Measurements from ENCODE around the gene DDIT4L.
"Not testable (repeated sequence)": the region's sequence is repeated elsewhere in the genome, so short reads cannot be mapped to it uniquely, and the experiment has no call there.

Gene DDIT4L, protein sequence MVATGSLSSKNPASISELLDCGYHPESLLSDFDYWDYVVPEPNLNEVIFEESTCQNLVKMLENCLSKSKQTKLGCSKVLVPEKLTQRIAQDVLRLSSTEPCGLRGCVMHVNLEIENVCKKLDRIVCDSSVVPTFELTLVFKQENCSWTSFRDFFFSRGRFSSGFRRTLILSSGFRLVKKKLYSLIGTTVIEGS

DNA sequence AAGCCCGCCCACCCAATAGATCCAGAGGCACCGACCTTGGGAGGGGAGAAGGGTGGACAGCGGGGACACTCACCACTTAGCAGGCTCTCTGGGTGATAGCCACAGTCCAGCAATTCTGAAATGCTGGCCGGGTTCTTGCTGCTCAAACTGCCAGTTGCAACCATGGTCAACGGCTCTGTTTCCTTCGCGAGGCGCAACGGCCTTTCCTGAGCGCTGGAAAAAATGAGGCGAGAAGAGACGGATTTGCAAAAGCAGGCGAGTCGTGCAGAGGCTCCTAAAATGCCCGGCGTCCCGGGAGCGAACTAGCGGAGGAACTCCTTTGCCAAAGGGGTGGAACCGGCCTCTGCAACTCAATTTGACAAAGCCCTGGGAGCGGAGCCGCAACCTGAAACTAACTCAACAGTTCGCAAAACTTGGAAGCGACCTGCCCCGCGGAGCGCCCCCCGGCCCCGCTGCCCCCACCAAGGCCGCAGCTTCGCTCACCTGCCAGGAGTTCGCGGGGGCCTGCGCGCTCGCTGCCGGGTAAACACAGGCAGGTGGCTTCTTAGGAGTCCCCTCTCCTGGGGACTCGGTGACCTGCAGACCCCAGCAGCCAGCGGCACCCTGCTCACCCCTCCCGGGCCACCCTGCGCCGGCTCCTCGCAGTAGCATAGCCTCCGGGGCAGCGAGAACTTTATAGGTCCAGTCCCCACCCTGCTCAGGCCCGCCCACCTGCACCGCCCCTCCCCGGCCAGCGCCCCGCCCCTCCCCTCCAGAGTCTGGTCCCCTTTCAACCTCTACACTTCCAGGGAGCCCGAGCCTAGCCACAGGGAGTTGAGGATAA lies at the start of gene DDIT4L:
Gene DDIT4L (minus strand): TSS at position 649 of the 823 bp plus-strand sequence. CDS start 485 bp downstream, at position 164.
- DNase-seq = no peak

- DNase-seq = no peak
Measured at GRCh38 chr4:100240008-100240407, 49.7 kb upstream of the DDIT4L start.

DNA sequence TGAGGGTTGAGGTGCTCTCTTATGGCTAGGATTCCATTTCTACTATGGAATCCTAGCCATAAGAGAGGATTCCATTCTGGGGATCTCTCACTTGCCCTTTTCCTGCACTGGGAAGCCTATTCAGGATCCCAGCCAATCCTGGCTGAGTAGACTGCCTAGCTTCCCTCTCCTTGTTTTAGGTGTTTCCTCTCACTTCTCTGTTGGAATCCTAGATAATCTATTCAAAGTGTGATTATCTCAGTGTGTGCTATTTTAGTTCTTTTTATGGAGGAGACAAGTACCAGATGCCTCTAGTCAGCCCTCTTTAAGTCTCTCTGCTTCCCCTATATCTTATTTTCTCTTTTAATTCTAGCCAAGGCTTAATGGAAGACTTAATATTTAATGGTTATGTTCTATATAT lies 34.5 kb upstream of the DDIT4L start:
- no peak for DNase-seq

- no peak for DNase-seq
Measured at GRCh38 chr4:100224160-100224559, 33.9 kb upstream of the DDIT4L start.

DNA sequence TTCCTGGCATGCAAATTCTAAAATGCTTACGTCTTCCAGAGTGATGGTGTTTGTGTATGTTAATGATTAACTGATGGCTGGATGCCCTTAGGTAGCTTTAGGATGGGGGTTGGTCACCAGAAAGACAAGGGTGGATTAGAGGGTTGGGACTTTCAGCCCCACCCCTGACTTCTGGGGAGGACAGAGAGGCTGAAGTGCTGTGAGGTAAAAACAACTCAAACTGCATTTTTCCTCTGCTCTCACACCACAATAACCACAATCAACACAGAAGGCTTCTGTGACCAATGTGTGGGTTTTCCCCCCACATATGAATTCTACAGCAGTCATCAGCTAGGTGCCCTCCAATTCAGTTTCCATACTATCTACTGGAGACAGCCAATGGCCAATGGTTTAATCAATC lies 18.7 kb upstream of the DDIT4L start:
- DNase-seq = no peak

- DNase-seq = no peak
Measured at GRCh38 chr4:100208459-100208858, 18.2 kb upstream of the DDIT4L start.

GRCh38 chr4:100206850-100207249 lies 16.6 kb upstream of the DDIT4L start:
- DNase-seq = no peak

DNA sequence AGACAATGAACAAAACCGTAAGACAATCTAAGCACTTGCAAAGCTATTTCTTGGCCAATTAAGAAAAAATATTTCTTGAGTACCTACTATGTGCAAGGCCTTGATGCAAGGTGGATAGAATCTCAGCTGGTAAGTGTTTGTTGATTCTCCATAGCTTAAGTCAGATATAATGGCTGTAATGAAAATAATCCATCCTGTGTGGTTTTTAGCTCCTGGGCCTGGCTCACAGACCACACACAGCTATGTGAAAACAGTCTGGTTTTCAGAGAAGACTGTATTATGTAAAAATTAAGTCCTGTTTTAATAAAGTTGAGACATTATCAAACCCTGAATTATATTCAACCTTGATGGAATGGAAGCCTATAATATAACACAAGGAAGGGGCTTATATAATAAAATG lies 7.8 kb upstream of the DDIT4L start:
- no peak for DNase-seq

DNA sequence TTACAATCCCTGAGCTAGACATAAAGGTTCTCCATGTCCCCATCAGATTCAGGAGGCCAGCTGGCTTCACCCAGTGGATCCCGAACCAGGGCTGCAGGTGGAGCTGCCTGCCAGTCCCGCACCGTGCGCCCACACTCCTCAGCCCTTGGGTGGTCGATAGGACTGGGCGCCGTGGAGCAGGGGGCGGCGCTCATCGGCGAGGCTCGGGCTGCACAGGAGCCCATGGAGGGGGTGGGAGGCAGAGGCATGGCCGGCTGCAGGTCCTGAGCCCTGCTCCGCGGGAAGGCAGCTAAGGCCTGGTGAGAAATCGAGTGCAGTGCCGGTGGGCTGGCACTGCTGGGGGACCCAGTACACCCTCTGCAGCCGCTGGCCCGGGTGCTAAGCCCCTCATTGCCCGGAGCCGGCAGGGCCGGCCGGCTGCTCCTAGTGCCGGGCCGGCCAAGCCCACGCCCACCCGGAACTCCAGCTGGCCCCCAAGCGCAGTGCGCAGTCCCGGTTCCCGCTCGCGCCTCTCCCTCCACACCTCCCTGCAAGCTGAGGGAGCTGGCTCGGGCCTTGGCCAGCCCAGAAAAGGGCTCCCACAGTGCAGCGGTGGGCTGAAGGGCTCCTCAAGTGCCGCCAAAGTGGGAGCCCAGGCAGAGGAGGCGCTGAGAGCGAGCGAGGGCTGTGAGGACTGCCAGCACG lies 6.3 kb upstream of the DDIT4L start:
- not testable (repeated sequence) for DNase-seq

GRCh38 chr4:100190643-100191600 lies 654 bp upstream of the DDIT4L start:
- no peak for DNase-seq

DNA sequence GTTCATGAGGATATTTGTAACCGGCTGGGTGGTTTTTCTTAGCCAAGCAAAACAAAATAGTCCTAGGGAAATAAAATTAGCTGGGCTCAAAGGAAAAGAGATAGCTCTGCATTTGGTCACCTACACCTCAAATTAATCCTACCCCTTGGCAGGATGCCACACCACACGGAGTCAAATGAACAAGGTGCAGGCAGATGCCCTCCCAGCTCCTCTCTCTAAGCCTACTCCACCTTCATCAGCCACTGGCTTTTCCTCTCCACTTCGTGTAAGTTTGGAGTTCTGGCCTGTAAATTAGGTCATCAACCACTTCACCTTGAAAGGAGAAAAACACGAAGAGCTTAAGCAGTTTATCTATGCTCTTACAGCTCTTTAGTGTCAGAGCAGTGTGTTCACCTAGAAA lies 1.4 kb downstream of the DDIT4L start:
- no peak for DNase-seq

- DNase-seq = no peak
Measured at GRCh38 chr4:100187781-100188180, 2.5 kb downstream of the DDIT4L start.

DNA sequence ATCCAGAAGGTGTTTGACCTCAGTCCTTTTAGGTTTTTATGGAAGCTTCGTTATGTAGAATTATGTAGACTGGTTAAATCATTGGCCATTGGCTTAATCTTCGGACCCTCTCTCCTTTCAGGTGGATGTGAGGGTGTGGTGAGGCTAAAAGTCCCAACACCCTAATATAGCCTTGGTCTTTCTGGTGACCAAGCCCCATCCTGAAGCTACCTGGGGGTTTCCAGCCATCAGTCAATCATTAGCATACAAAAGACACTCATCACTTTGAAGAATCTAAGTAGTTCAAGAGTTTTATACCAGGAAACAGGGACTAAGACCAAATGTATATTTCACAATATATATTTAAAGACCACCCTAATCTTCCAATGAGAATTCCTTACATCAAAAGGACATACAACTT lies 5.5 kb downstream of the DDIT4L start:
- DNase-seq = no peak

DNA sequence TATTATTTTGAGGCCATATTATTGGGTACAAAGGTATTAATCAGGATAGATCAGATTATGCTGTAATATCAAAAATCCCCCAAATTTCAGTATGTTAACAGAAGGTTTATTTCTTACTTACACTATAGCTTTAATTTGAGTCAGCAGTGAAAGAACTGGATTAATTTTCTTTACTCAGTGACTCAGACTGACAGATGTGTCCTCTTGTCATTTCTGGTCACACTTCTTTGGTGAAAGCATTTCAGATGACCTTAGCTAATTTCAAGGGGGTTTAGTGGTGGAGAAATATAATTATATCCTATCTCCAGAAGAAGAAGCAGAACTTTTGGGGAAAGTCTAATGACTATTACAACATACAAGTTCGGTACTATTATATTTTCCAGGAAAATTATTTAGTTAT lies 12.4 kb downstream of the DDIT4L start:
- no peak for DNase-seq

- no peak for DNase-seq
Measured at GRCh38 chr4:100177126-100177525, 13.1 kb downstream of the DDIT4L start.

GRCh38 chr4:100175858-100176257 lies 14.4 kb downstream of the DDIT4L start:
- DNase-seq = no peak

- no peak for DNase-seq
Measured at GRCh38 chr4:100174985-100175383, 15.3 kb downstream of the DDIT4L start.

- DNase-seq = no peak
Measured at GRCh38 chr4:100170986-100171385, 19.3 kb downstream of the DDIT4L start.

GRCh38 chr4:100169491-100170485 lies 20.5 kb downstream of the DDIT4L start:
- DNase-seq = no peak

GRCh38 chr4:100168521-100168920 lies 21.7 kb downstream of the DDIT4L start:
- no peak for DNase-seq

- no peak for DNase-seq
Measured at GRCh38 chr4:100166297-100167039, 23.8 kb downstream of the DDIT4L start.
